Retinal pigment epithelial cell (primary cell): ENCODE data around the gene PSME3IP1.

Experiments used
- DNase-seq: peaks from one replicate; pipeline ENCODE4 v3.0.0-alpha.2; 2010; ENCODE audit warnings: low read depth
- H3K4me3 ChIP-seq: 2 replicates; pipeline ENCODE4 v1.5.1; 2011; ENCODE audit warnings: mild to moderate bottlenecking, low read length, control low read depth, moderate library complexity
- CTCF ChIP-seq: conservative IDR thresholded peaks from 2 replicates; pipeline ENCODE4 v1.5.1; 2011; ENCODE audit warnings: low read depth, low read length, control low read depth, inconsistent platforms

PSME3IP1 gene

GRCh38 chr16:57134982-57135381, 50.9 kb downstream of the PSME3IP1 start:
- H3K4me3 ChIP-seq, result no peak overlapping the region
- no peak for TF ChIP-seq CTCF
- DNase-seq, result no peak

- no peak for DNase-seq
- no peak for TF ChIP-seq CTCF
Observed at GRCh38 chr16:57133886-57134285, 52.0 kb downstream of the PSME3IP1 start.

GRCh38 chr16:57133031-57133430, 52.8 kb downstream of the PSME3IP1 start:
- DNase-seq, result no peak
- H3K4me3 ChIP-seq, result no peak overlapping the region
- TF ChIP-seq CTCF, result no peak

More at GRCh38 chr16:57133886-57134285, 52.0 kb downstream of the PSME3IP1 start:
- H3K4me3 ChIP-seq, result no peak overlapping the region

GRCh38 chr16:57132470-57132869, 53.4 kb downstream of the PSME3IP1 start:
- no peak overlapping the region for H3K4me3 ChIP-seq
- TF ChIP-seq CTCF, result no peak
- DNase-seq, result no peak

GRCh38 chr16:57131351-57131970, 54.4 kb downstream of the PSME3IP1 start:
- TF ChIP-seq CTCF, result no peak
- H3K4me3 ChIP-seq, result no peak overlapping the region
- no peak for DNase-seq

GRCh38 chr16:57130950-57131321, 54.9 kb downstream of the PSME3IP1 start:
- DNase-seq, result no peak
- TF ChIP-seq CTCF, result no peak
- H3K4me3 ChIP-seq, result no peak overlapping the region

GRCh38 chr16:57128771-57129389, 57.0 kb downstream of the PSME3IP1 start:
- no peak for DNase-seq
- no peak overlapping the region for H3K4me3 ChIP-seq
- TF ChIP-seq CTCF, result no peak
